NCI-H69 (cell line): Measurements from ENCODE around the gene ASTE1.
"Not testable (repeated sequence)": the region's sequence is repeated elsewhere in the genome, so short reads cannot be mapped to it uniquely, and the experiment has no call there.

Source experiments
- DNase-seq: peaks from one replicate; lab custom pipeline; 2025; lab: John Stamatoyannopoulos, UW

Gene ASTE1

DNA sequence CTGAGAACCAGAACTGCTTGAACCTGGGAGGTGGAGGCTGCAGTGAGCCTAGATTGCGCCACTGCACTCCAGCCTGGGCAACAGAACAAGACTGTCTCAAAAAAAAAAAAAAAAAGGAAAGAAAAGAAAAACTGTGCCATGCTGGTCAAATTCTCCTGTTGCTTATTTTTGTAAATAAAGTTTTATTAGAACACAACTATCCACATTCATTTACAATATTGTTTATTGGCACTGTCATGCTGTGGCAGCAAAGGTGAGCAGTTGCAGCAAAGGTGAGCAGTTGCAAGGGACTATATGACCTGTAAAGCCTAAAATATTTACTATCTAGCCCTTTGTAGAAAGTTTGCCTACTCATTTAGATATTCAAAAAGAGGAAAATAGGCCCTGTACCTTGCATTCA is 18.3 kb downstream of the ASTE1 start:
- no peak for DNase-seq

DNA sequence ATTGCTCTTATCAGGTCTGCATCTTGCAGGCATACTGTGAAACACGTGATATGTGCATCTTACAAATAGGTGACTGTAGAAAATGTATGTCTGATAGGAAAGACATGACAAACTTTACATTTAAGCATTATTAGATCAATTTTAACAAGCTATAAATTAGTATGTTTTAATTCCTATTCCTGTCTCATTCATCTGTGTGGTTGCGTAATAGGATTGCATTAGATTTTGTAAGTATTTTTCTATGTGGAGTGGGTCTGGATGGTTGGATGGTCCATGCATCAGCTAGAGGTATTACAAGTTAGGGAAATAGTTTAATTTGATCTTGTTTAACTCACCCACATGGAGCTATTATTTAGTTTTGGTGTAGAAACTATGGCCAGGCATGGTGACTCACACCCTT is 18.8 kb downstream of the ASTE1 start:
- no peak for DNase-seq

- no peak for DNase-seq
Measured at GRCh38 chr3:131007256-131007655, 19.4 kb downstream of the ASTE1 start.

DNA sequence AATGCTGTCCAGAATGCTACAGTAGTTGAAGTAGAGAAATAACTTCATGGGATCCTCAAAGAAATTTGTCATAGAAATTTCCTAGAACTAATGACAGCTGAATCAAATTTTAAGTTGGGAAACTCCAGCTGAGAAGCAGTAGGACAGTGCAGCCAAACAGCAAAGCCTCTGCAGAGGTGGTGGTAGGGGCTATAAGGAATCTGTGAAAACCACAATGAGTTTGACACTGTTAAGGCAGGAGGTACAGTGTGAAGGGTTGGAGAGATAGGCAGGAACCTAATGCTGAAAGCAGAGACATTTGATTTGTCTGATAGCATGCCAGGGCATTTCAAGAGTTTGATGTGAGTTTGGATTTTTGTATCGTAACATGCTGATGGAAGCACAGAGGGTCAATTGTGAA is 22.0 kb downstream of the ASTE1 start:
- DNase-seq, result no peak

- DNase-seq, result no peak
Measured at GRCh38 chr3:131001071-131001470, 25.6 kb downstream of the ASTE1 start.

GRCh38 chr3:130997289-130997688 is 29.3 kb downstream of the ASTE1 start:
- DNase-seq, result no peak

- no peak for DNase-seq
Measured at GRCh38 chr3:130992344-130992743, 34.3 kb downstream of the ASTE1 start.

GRCh38 chr3:130991126-130991525 is 35.5 kb downstream of the ASTE1 start:
- DNase-seq, result no peak

DNA sequence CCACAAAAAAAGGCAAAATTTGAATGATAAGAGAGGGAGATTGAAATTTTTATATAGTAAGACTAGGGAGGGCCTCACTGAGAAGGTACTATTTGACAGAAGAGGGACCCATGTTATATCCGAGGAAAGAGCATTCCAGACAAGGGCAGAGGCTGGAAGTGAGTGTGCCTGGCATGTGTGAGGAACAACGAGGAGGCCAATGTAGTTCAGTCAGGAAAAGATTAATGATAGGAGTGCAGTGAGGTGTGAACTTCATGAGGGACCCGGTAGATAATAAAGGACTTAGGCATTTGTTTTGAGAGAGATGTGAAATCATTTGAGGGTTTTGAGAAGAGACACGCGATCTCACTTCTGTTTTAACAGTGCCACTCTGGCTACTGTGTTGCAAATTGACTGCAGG is 36.3 kb downstream of the ASTE1 start:
- no peak for DNase-seq

DNA sequence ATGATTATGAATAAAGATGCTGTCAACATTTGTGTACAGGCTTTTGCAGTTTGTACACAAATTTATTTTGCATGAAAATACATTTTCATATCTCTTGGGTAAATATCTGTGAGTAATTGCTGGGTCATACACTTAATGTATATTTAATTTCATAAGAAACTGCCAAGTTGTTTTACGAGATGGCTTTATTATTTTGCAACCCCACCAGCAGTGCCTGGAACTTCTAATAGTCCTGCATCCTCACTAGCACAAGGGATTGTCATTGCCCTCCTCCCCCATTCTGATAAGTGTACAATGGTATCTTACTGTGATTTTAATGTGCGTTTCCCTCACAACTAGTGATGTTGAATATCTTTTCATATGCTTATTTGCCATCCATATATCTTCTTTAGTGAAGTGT is 45.2 kb downstream of the ASTE1 start:
- no peak for DNase-seq

DNA sequence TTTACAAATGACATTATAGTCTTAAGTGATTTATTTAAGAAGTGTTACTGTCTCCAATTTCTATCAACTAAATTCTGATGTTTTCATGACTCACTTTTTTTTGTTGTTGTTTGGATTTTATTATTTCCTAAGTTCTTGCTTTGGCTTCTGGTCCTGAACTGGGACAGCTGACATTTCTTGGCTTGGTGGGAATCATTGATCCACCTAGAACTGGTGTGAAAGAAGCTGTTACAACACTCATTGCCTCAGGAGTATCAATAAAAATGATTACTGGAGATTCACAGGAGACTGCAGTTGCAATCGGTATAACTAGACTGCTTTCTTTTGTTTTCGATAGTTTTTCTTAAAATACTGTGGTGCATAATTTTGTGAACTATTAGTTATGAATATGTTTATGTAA is 47.5 kb downstream of the ASTE1 start:
- no peak for DNase-seq

DNA sequence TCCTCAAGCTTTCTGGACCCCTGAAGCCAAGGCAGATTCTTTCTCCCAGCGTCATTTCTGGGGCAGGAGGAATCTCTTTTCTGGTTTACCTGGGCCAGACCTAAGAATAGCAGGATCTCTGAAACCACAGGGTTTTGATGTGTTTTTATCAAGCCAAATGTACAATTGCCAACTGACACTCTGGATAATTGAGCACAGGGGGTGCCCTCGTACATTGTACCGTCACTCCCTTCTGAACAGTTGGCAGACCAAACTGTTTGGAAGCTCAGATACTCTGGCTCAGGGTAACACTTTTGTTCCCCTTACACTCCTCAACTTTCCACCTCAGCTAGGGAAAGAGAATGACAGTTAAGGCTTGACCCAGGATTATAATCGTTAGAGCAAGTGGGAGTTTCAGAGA is 49.9 kb downstream of the ASTE1 start:
- no peak for DNase-seq

DNA sequence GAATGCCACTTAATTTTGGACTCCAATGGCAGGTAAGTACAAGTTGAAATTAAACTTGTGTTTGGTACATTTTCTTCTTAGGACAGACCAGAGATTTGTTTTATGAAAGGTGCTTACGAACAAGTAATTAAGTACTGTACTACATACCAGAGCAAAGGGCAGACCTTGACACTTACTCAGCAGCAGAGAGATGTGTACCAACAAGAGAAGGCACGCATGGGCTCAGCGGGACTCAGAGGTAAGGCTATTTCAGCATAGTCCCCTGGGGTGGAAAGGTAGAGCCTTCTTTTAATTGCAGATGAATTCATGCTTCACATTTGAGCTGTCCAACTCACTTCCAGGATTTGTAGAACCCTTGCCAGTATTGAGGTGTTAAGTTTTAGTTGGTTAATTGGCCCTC is 51.4 kb downstream of the ASTE1 start:
- no peak for DNase-seq

DNA sequence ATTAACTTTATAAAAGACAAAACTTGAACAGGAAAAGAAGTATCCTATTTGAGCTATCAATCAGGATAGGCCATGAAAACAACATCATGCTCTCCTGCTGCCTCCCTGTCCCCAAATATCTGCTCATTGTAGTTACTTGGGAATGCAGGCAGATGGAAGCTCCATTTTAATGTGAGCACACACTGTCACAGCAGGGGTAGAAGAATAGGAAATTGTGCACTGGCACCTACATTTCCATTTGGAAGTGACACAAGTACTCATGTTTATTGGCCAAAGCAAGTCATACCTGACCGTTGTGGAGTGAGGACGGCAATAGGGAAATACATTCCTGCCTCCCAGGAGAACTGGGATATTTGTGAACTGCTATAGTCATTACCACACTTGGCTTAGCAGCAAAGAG is 52.4 kb downstream of the ASTE1 start:
- no peak for DNase-seq

DNA sequence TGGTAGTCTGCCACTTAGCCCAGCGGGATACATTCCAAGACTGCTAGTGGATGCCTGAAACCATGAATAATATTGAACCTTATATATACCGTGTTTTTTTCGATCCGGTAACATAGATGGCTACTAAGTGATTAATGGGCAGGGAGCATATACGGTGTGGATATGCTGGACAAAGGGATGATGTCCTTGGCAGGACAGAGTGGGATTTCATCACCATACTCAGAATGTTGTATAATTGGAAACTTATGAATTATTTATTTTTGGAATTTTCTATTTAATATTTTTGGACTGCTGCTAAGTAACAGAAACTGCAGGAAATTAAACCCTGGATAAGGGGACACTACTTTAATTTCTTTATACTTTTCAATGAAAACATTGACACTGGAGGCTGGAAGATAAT is 53.2 kb downstream of the ASTE1 start:
- no peak for DNase-seq

DNA sequence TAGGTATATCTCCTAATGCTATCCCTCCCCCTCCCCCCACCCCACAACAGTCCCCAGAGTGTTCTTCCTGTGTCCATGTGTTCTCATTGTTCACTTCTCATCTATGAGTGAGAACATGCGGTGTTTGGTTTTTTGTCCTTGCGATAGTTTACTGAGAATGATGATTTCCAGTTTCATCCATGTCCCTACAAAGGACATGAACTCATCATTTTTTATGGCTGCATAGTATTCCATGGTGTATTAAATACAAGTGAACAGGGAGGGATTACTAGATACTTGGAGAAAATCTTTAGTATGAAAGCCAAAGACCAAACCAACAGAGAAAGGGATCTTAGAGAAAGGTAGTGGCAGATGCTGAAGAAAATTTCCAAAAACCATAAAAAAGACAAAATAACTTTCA is 54.0 kb downstream of the ASTE1 start:
- DNase-seq, result not testable (repeated sequence)

DNA sequence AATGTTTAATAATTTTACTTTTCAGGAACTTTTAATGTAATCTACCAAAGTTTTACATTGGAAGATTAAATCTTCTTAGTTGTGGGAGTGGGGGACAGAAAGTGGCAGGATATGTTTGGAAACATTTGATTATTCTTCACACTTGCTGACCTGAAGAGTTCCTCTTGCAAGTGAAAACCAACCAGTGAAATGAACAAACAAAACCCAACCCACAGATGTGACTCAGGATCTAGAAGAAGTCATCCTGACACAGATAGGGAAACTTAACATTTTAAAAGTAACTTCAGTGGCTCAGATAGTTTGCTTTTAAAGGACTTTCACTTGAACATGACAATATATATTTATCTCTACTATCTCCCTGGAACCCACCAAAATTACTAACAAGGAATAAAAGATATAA is 55.4 kb downstream of the ASTE1 start:
- DNase-seq, result no peak

- no peak for DNase-seq
Measured at GRCh38 chr3:130969621-130970020, 57.0 kb downstream of the ASTE1 start.

- DNase-seq, result no peak
Measured at GRCh38 chr3:130968221-130968620, 58.4 kb downstream of the ASTE1 start.

DNA sequence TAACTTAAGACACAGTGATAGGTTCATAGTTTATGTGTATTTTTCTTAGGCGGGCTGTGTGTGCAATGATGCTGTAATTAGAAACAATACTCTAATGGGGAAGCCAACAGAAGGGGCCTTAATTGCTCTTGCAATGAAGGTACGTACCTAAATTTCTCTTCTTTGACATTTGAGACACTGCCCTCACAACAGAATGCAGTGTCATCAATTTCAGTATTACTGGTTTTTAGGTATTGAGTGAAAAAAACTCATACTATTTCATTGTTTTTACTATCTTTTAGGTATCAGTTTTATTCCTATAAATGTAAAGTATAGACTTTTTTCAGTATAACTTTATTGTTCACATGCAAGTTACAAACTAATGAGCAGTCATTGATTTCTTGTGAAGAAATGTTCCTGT is 59.3 kb downstream of the ASTE1 start:
- no peak for DNase-seq

DNA sequence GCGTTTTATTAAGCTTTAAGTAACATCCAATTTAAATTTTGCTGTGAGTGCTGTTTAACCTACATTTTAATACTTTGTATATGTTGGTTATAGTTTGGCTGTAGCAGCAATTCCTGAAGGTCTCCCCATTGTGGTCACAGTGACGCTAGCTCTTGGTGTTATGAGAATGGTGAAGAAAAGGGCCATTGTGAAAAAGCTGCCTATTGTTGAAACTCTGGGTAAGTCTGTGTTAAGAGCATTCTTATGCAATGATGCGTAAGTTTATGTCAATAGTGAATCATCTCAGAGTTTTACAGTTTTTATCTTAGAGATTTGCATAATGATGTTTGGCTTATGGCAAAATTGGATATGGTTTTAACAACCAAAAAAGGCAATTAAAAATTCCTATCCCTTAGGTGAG is 62.7 kb downstream of the ASTE1 start:
- no peak for DNase-seq
